Brain microvascular endothelial cell (primary cell): ENCODE data around the gene C16orf92.
"Not testable (repeated sequence)": the region's sequence is repeated elsewhere in the genome, so short reads cannot be mapped to it uniquely, and the experiment has no call there.

Experiments
- DNase-seq: peaks from one replicate; pipeline ENCODE4 v3.0.0-alpha.2; 2020
- H3K27ac ChIP-seq: fragments of 250-450 bp; sonication (Bioruptor Pico); 2 replicates; pipeline ENCODE4 v1.5.1; 2020; ENCODE audit warnings: mild to moderate bottlenecking, moderate library complexity
- H3K27me3 ChIP-seq: fragments of 250-450 bp; sonication (Bioruptor Pico); replicated peaks from 2 replicates; pipeline ENCODE4 v1.5.1; 2020; ENCODE audit warnings: mild to moderate bottlenecking
- H3K36me3 ChIP-seq: fragments of 250-450 bp; sonication (Bioruptor Pico); replicated peaks from 2 replicates; pipeline ENCODE4 v1.5.1; 2020; ENCODE audit warnings: mild to moderate bottlenecking
- H3K4me3 ChIP-seq: 2 replicates; pipeline ENCODE4 v1.5.1; 2011; ENCODE audit warnings: low read depth, mild to moderate bottlenecking, control low read depth, low read length, moderate library complexity
- CTCF ChIP-seq: IDR thresholded peaks from 2 replicates; pipeline ENCODE4 v1.5.1; 2011; ENCODE audit warnings: low read depth, mild to moderate bottlenecking, moderate library complexity, low read length, control low read depth, inconsistent platforms; ENCODE audit errors: missing control alignments
- in situ Hi-C: cut with HindIII; loops from 2 replicates; pipeline ENCODE4 v1.10.0; 2017; ENCODE audit warnings: low sequenced_read_pairs, low pct_ligation_motif_present

Gene C16orf92

GRCh38 chr16:30031477-30031918 is 8.5 kb downstream of the C16orf92 start:
- no peak for TF ChIP-seq CTCF
- H3K4me3 ChIP-seq, result no peak overlapping the region
- H3K27ac ChIP-seq, result no peak overlapping the region
- DNase-seq, result no peak
- H3K36me3 ChIP-seq, result no peaks in the 10 kb centered on the region
- in situ Hi-C loops, result no loop called here
- peaks cover 41% of the 10 kb centered on the region for H3K27me3 ChIP-seq

DNA sequence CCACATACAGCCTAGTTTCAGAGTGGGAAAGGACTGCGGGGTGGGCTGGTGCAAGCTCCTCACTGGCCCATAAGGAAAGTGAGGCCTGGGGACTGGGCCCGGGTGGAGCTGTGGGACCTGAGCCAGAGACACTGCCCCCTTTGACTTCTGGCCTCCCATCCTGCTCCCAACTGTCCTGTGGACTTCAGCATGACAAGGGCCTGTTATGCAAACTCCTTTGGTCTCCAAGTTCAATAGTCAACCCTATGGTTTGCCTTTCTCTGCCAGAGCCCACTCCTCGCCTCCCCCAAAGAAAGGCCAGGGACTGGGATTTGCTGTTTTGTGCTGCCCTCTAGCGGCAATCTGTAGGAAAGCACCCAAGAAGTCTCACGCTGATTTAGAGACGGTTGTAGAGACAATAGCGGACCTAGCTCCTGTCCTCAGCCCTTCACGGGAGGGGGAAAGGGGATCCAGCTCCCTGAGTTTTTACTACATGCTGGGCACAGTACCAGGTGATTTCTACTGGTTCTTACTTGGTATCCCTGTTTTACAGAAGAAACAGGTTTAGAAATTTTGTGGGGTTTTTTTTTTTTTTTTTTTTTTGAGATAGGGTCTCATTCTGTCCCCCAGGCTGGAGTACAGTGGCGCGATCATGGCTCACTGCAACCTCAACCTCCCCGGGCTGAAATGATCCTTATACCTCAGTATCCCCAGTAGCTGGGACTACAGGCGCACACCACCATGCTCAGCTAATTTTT is 9.3 kb downstream of the C16orf92 start:
- H3K27ac ChIP-seq, result no peak overlapping the region
- H3K4me3 ChIP-seq, result no peak overlapping the region
- no peaks in the 10 kb centered on the region for H3K36me3 ChIP-seq
- DNase-seq, result peak; percentile 49
- H3K27me3 ChIP-seq, result peaks cover 36% of the 10 kb centered on the region
- TF ChIP-seq CTCF, result peak; percentile 86
- in situ Hi-C loops, result no loop called here

DNA sequence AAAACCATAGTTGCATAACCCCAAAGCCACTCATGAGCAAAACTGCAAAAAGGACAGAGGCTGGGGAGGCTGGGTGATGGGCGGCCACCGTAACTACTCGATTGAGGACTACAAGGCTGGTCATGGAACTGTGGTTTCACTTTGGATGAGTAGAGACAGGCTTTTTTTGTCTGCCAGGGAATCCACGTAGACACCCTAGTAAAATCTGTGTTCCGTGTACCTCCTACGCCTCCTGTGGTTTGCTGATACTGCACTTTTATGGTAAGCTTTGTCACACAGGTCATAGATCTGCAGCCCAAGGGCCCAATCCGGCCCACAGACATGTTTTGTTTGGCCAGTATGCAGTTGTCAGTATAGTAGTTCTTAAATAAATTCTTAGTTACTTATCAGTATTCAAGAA is 10.3 kb downstream of the C16orf92 start:
- in situ Hi-C loops, result no loop called here
- Histone ChIP-seq H3K27me3 (peaks cover 27% of the 10 kb centered on the region), H3K27ac (no peak overlapping the region), H3K36me3 (no peaks in the 10 kb centered on the region), H3K4me3 (no peak overlapping the region)
- no peak for TF ChIP-seq CTCF
- no peak for DNase-seq

DNA sequence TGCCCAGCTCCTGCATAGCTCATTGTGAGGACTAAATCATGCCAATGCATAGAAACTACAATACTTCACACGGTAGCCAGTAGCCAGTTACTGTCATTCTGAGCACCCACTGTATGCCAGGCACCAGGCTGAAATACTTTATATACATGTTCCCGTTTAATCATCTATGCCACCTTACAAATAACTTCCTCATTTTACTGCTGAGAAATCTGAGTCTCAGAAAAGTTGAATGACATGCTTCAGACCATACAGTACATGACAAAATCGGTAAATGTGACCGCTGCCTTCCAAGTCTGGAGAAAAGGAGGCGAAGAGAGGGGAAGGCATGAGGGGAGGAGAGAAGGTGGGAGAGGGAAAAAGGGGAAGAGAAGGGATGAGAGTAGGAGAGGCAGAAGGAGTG is 17.2 kb downstream of the C16orf92 start:
- Histone ChIP-seq H3K27me3 (no peaks in the 10 kb centered on the region), H3K4me3 (no peak overlapping the region), H3K36me3 (no peaks in the 10 kb centered on the region), H3K27ac (no peak overlapping the region)
- no peak for DNase-seq
- no peak for TF ChIP-seq CTCF
- in situ Hi-C loops, result no loop called here

GRCh38 chr16:30040690-30041089 is 17.7 kb downstream of the C16orf92 start:
- in situ Hi-C loops, result not testable (repeated sequence)

DNA sequence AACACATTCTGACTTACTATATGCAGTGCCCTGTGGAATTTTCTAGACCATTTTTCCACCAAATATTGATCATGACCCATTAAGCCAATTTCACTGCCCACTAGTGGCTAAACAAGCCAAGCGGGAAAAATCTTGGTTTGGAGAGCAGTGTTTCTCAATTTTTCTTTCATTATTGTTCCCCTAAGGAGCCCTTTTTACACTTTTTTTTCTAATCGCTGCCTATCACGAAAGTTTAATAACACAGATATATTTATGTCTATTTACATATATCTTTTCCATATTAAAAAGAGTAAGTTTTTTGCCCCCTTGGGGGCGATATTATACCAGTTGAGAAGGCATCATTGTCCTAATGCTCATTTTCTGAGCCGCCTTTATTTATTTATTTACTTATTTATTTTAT is 18.8 kb downstream of the C16orf92 start:
- H3K27ac ChIP-seq, result no peak overlapping the region
- in situ Hi-C loops, result no loop called here
- peak; percentile 33 for TF ChIP-seq CTCF
- DNase-seq, result no peak
- H3K27me3 ChIP-seq, result no peaks in the 10 kb centered on the region
- H3K36me3 ChIP-seq, result no peaks in the 10 kb centered on the region
- H3K4me3 ChIP-seq, result no peak overlapping the region

More at GRCh38 chr16:30040690-30041089, 17.7 kb downstream of the C16orf92 start:
- H3K27me3 ChIP-seq, DNase-seq, H3K4me3 ChIP-seq, H3K36me3 ChIP-seq, H3K27ac ChIP-seq: not testable (repeated sequence)
